ENCODE results near the gene PCDHB10.
"Not testable (repeated sequence)": the region's sequence is repeated elsewhere in the genome, so short reads cannot be mapped to it uniquely, and the experiment has no call there.

PCDHB10 gene

DNA sequence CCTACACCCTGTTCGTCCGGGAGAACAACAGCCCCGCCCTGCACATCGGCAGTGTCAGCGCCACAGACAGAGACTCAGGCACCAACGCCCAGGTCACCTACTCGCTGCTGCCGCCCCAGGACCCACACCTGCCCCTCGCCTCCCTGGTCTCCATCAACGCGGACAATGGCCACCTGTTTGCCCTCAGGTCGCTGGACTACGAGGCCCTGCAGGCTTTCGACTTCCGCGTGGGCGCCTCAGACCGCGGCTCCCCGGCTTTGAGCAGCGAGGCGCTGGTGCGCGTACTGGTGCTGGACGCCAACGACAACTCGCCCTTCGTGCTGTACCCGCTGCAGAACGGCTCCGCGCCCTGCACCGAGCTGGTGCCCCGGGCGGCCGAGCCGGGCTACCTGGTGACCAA is 3.5 kb upstream of the PCDHB10 start:
- DNase-seq = not testable (repeated sequence)

DNA sequence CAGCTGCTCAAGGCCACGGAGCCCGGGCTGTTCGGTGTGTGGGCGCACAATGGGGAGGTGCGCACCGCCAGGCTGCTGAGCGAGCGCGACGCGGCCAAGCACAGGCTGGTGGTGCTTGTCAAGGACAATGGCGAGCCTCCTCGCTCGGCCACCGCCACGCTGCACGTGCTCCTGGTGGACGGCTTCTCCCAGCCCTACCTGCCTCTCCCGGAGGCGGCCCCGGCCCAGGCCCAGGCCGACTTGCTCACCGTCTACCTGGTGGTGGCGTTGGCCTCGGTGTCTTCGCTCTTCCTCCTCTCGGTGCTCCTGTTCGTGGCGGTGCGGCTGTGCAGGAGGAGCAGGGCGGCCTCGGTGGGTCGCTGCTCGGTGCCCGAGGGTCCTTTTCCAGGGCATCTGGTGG is 3.0 kb upstream of the PCDHB10 start:
- DNase-seq = not testable (repeated sequence)

DNA sequence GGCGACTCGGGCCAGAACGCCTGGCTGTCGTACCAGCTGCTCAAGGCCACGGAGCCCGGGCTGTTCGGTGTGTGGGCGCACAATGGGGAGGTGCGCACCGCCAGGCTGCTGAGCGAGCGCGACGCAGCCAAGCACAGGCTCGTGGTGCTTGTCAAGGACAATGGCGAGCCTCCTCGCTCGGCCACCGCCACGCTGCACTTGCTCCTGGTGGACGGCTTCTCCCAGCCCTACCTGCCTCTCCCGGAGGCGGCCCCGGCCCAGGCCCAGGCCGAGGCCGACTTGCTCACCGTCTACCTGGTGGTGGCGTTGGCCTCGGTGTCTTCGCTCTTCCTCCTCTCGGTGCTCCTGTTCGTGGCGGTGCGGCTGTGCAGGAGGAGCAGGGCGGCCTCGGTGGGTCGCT is 2.2 kb downstream of the PCDHB10 start:
- not testable (repeated sequence) for DNase-seq

DNA sequence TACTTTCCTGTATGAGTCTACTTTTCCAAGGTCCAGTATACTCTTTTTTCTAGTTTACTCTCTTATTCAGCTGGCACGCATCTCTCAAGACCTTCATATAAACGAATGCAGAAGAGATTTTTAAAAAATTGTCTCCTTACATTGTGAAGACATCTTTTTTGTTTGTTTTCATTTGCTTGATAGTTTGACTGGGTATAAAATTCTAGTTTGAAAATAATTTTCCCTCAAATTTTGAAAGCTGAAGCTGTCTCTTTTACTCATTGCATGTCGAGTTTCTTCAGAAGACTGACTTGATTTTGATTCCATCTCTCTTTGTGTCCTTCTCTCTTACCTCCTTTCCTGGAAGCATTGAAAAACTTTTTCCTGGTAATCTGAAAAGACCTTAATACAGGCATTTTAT is 4.2 kb downstream of the PCDHB10 start:
- no peak for DNase-seq

DNA sequence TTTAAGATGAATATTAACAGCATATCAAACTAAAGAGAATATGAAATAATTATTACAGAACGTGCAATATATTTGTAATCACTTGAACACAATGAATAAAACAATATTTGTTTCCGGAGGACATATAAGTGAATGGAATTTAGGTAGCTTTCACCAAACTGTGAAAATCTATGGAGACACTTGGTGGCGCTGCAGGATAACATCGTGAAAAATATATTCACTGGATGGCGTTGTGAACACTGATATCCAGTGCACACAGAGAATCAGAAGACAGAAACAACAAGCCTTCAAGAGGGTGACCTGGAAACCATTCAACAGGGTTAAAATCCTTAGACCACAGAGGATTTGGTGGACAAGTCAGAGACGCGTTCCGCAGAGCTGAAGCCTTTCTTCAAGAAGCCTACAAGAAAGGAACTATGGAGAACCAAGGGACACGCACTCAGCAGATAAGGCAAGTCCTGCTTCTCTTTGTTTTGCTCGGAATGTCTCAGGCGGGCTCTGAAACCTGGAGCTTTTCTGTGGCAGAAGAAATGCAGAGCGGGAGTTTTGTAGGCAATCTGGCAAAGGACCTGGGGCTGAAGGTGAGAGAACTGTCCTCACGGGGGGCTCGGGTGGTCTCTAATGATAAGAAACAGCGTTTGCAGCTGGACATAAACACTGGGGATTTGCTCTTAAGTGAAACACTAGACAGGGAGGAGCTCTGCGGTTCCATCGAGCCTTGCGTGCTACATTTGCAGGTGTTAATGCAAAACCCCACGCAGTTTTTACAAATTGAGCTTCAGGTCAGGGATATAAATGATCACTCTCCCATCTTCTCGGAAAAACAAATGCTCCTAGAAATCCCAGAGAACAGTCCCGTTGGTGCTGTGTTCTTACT is 7.4 kb downstream of the PCDHB10 start, which contains the start of gene PCDHB11:
TSS of gene PCDHB11 (plus strand) at position 269 of the 877 bp plus-strand sequence. CDS start at position 417, 148 bp downstream.
- no peak for DNase-seq

DNA sequence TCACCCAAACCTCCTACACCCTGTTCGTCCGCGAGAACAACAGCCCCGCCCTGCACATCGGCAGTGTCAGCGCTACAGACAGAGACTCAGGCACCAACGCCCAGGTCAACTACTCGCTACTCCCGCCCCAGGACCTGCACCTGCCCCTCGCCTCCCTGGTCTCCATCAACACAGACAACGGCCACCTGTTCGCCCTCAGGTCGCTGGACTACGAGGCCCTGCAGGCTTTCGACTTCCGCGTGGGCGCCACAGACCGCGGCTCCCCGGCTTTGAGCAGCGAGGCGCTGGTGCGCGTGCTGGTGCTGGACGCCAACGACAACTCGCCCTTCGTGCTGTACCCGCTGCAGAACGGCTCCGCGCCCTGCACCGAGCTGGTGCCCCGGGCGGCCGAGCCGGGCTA is 9.0 kb downstream of the PCDHB10 start:
- not testable (repeated sequence) for DNase-seq

DNA sequence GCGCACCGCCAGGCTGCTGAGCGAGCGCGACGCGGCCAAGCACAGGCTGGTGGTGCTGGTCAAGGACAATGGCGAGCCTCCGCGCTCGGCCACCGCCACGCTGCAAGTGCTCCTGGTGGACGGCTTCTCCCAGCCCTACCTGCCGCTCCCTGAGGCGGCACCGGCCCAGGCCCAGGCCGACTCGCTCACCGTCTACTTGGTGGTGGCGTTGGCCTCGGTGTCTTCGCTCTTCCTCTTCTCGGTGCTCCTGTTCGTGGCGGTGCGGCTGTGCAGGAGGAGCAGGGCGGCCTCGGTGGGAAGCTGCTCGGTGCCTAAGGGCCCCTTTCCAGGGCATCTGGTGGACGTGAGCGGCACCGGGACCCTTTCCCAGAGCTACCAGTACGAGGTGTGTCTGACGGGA is 9.5 kb downstream of the PCDHB10 start:
- not testable (repeated sequence) for DNase-seq

DNA sequence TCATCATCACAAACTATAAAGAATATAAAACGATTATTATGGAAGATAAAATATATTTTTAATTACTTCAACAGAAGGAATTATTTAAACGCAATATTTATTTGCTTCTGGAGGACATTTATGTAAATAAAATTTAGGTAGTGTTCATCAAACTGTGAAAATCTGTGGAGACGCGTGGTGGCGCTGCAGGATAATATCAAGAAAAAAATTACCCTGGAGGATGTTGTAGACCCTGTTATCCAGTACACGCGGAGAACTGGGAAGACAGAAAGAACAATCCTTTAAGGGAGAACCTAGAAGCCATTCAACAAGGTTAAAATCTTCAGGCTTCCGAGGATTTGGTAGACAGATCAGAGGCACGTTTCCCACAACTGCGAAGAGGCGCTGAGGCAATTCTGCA is 16.3 kb downstream of the PCDHB10 start, which contains the start of gene PCDHB12:
TSS of gene PCDHB12 (plus strand) at position 242 of the 400 bp plus-strand sequence. CDS start 189 bp downstream, outside the sequence.
- no peak for DNase-seq

DNA sequence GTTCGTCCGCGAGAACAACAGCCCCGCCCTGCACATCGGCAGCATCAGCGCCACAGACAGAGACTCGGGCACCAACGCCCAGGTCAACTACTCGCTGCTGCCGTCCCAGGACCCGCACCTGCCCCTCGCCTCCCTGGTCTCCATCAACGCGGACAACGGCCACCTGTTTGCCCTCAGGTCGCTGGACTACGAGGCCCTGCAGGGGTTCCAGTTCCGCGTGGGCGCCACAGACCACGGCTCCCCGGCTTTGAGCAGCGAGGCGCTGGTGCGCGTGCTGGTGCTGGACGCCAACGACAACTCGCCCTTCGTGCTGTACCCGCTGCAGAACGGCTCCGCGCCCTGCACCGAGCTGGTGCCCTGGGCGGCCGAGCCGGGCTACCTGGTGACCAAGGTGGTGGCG is 18.1 kb downstream of the PCDHB10 start:
- DNase-seq = not testable (repeated sequence)

DNA sequence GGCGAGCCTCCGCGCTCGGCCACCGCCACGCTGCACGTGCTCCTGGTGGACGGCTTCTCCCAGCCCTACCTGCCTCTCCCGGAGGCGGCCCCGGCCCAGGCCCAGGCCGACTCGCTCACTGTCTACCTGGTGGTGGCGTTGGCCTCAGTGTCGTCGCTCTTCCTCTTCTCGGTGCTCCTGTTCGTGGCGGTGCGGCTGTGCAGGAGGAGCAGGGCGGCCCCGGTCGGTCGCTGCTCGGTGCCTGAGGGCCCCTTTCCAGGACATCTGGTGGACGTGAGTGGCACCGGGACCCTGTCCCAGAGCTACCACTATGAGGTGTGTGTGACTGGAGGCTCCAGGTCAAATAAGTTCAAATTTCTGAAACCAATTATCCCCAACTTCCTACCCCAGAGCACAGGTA is 18.7 kb downstream of the PCDHB10 start:
- not testable (repeated sequence) for DNase-seq

DNA sequence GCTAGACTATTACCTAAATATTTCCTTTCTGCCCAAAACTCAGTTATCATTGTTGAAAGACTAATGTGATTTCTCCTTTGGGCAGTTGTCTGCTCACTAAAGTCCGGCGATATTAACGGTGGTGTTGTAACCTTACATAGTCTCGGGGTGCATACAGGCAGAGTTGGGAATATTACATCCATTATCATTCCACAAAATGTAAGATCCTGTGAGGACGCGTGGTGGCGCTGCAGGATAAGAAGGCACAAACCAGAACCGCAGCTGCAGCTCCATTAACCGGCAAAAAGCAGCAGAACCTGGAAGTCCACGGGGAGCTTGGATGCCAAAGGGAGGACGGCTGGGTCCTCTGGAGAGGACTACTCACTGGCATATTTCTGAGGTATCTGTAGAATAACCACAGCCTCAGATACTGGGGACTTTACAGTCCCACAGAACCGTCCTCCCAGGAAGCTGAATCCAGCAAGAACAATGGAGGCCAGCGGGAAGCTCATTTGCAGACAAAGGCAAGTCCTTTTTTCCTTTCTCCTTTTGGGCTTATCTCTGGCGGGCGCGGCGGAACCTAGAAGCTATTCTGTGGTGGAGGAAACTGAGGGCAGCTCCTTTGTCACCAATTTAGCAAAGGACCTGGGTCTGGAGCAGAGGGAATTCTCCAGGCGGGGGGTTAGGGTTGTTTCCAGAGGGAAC is 21.6 kb downstream of the PCDHB10 start, which contains the start of gene PCDHB13:
TSS of gene PCDHB13 (plus strand) at position 264 of the 684 bp plus-strand sequence. CDS start at position 469, 205 bp downstream.
- DNase-seq = peak in 1 of 2 donors; percentile 24

DNA sequence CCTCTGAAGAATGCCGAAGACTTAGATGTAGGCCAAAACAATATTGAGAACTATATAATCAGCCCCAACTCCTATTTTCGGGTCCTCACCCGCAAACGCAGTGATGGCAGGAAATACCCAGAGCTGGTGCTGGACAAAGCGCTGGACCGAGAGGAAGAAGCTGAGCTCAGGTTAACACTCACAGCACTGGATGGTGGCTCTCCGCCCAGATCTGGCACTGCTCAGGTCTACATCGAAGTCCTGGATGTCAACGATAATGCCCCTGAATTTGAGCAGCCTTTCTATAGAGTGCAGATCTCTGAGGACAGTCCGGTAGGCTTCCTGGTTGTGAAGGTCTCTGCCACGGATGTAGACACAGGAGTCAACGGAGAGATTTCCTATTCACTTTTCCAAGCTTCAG is 22.4 kb downstream of the PCDHB10 start:
- not testable (repeated sequence) for DNase-seq

DNA sequence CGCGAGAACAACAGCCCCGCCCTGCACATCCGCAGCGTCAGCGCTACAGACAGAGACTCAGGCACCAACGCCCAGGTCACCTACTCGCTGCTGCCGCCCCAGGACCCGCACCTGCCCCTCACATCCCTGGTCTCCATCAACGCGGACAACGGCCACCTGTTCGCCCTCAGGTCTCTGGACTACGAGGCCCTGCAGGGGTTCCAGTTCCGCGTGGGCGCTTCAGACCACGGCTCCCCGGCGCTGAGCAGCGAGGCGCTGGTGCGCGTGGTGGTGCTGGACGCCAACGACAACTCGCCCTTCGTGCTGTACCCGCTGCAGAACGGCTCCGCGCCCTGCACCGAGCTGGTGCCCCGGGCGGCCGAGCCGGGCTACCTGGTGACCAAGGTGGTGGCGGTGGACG is 23.4 kb downstream of the PCDHB10 start:
- not testable (repeated sequence) for DNase-seq

DNA sequence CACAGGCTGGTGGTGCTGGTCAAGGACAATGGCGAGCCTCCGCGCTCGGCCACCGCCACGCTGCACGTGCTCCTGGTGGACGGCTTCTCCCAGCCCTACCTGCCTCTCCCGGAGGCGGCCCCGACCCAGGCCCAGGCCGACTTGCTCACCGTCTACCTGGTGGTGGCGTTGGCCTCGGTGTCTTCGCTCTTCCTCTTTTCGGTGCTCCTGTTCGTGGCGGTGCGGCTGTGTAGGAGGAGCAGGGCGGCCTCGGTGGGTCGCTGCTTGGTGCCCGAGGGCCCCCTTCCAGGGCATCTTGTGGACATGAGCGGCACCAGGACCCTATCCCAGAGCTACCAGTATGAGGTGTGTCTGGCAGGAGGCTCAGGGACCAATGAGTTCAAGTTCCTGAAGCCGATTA is 23.9 kb downstream of the PCDHB10 start:
- DNase-seq = not testable (repeated sequence)

DNA sequence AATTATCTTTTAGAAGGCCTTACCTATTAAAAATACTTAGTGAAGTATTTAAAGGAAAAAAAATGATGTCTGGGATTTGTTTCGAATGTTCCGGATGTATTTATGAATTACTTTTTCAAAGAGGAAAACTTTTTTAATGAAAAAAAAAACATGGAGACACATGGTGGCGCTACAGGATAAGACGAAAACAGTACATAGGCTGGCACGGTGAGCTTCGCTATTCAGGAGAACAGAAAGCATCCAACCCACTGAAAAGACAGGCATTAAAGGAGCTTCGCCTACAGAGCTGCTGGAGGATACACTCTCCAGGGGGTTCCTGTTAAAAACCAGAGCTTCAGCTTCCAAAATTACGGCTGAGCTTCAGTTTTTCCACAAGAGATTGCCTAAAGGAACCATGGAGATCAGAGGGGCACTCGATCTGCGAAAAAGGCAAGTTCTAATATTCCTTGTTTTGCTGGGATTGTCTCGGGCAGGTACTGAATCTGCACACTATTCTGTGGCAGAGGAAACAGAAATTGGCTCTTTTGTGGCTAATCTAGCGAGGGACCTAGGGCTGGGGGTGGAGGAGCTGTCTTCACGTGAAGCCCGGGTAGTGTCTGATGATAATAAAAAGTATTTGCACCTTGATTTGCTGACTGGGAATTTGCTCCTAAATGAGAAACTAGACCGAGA is 31.1 kb downstream of the PCDHB10 start, which contains the start of gene PCDHB14:
TSS of gene PCDHB14 (plus strand) at position 232 of the 672 bp plus-strand sequence. CDS start at position 395, 163 bp downstream.
- peak in 1 of 2 donors; percentile 3 for DNase-seq

DNA sequence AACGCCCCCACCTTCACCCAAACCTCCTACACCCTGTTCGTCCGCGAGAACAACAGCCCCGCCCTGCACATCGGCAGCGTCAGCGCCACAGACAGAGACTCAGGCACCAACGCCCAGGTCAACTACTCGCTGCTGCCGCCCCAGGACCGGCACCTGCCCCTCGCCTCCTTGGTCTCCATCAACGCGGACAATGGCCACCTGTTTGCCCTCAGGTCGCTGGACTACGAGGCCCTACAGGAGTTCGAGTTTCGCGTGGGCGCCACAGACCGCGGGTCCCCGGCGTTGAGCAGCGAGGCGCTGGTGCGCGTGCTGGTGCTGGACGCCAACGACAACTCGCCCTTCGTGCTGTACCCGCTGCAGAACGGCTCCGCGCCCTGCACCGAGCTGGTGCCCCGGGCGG is 32.7 kb downstream of the PCDHB10 start:
- not testable (repeated sequence) for DNase-seq

DNA sequence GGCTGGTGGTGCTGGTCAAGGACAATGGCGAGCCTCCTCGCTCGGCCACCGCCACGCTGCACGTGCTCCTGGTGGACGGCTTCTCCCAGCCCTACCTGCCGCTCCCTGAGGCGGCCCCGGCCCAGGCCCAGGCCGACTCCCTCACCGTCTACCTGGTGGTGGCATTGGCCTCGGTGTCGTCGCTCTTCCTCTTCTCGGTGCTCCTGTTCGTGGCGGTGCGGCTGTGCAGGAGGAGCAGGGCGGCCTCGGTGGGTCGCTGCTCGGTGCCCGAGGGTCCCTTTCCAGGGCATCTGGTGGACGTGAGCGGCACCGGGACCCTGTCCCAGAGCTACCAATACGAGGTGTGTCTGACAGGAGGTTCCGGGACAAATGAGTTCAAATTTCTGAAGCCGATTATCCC is 33.3 kb downstream of the PCDHB10 start:
- DNase-seq = not testable (repeated sequence)

DNA sequence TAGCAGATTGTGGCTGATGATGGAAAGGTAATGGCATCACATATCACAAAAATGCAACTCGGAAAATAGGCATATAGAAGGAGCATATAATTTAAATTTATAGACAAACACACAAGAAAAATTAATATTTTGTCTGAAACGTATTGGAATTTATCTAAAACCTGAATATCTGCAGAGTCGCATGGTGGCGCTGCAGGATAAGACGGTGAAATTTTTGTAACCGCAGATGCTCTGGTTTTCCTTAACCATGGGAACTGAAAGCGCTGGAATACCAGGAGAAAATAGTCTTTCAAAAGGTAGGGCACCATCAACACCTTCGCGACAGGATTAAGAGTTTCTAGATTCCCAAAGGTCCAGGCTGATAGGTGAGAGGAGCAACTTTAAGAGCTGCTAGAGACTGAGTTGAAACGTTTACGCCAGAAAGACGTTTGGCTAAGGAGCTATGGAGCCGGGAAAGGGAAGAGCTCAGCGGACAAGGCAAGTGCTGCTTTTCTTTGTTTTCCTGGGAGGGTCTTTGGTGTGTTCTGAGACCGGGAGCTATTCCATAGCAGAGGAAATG is 42.0 kb downstream of the PCDHB10 start:
- no peak for DNase-seq

DNA sequence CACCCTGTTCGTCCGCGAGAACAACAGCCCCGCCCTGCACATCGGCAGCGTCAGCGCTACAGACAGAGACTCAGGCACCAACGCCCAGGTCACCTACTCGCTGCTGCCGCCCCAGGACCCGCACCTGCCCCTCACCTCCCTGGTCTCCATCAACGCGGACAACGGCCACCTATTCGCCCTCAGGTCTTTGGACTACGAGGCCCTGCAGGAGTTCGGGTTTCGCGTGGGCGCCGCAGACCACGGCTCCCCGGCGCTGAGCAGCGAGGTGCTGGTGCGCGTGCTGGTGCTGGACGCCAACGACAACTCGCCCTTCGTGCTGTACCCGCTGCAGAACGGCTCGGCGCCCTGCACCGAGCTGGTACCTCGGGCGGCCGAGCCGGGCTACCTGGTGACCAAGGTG is 43.8 kb downstream of the PCDHB10 start:
- not testable (repeated sequence) for DNase-seq

DNA sequence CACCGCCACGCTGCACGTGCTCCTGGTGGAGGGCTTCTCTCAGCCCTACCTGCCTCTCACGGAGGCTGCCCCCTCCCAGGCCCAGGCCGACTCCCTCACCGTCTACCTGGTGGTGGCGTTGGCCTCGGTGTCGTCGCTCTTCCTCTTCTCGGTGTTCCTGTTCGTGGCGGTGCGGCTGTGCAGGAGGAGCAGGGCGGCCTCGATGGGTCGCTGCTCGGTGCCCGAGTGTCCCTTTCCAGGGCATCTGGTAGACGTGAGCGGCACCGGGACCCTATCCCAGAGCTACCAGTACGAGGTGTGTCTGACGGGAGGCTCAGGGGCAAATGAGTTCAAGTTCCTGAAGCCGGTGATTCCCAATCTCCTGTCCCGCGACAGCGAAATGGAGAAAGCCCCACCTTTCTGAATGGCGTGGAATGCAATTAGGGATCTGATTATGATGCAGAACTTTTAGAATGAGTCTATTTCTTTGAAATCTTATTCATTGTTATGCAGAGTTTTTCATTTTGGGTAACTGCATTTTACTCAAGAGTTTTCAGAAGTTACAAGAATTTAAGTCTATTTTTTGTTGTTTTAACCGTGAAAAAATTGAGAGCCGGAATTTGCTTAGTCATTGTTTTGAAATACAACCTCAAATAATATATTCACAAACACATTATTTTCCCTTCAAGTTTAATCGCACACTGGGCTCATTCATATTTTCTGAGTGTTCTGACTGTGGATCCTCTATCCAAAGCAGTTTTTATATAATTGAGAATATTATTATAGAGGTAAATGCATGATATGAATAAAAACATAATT is 44.6 kb downstream of the PCDHB10 start:
- DNase-seq = no peak

DNA sequence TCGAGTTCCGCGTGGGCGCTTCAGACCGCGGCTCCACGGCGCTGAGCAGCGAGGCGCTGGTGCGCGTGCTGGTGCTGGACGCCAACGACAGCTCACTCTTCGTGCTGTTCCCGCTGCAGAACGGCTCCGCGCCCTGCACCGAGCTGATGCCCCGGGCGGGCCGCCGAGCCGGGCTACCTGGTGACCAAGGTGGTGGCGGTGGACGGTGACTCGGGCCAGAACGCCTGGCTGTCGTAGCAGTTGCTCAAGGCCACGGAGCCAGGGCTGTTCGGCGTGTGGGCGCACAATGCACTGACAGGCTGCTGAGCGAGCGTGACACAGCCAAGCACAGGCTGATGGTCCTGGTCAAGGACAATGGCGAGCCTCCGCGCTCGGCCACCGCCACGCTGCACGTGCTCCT is 49.3 kb downstream of the PCDHB10 start:
- no peak for DNase-seq

Data from CD4-positive, alpha-beta T cell treated with Interferon alpha-2 for 1 hour (primary cell).